Non-pigmented ciliary epithelial cell (primary cell): ENCODE data around the gene DHX8.
A peak's percentile ranks its signal among the peaks of the same experiment; 100 is the strongest.
"Not testable (repeated sequence)": the region's sequence is repeated elsewhere in the genome, so short reads cannot be mapped to it uniquely, and the experiment has no call there.

Experiments used
- DNase-seq: peaks from one replicate; pipeline ENCODE4 v3.0.0-alpha.2; 2010; ENCODE audit warnings: low read depth

DHX8 gene

GRCh38 chr17:43462569-43462968 lies 21.2 kb upstream of the DHX8 start:
- not testable (repeated sequence) for DNase-seq

- DNase-seq: no peak
These were observed 20.5 kb upstream of the DHX8 start for GRCh38 chr17:43463241-43463640.

- DNase-seq: no peak
These were observed 19.7 kb upstream of the DHX8 start for GRCh38 chr17:43464046-43464445.

- DNase-seq: no peak
These were observed 18.7 kb upstream of the DHX8 start for GRCh38 chr17:43465049-43465448.

- DNase-seq: peak; percentile 86
These were observed 15.7 kb upstream of the DHX8 start for GRCh38 chr17:43467981-43468581.

GRCh38 chr17:43468691-43469139 lies 15.1 kb upstream of the DHX8 start:
- peak; percentile 72 for DNase-seq

GRCh38 chr17:43469145-43469544 lies 14.6 kb upstream of the DHX8 start:
- peak; percentile 95 for DNase-seq

- peak; percentile 17 for DNase-seq
These were observed 12.1 kb upstream of the DHX8 start for GRCh38 chr17:43471585-43472160.

GRCh38 chr17:43475494-43476089 lies 8.2 kb upstream of the DHX8 start:
- DNase-seq: no peak

- not testable (repeated sequence) for DNase-seq
These were observed 7.5 kb upstream of the DHX8 start for GRCh38 chr17:43476306-43476705.

GRCh38 chr17:43477832-43478634 lies 5.7 kb upstream of the DHX8 start:
- DNase-seq: no peak

GRCh38 chr17:43479948-43480347 lies 3.8 kb upstream of the DHX8 start:
- DNase-seq: no peak

GRCh38 chr17:43482103-43483012 lies 1.4 kb upstream of the DHX8 start:
- no peak for DNase-seq

GRCh38 chr17:43490621-43491020 lies 6.8 kb downstream of the DHX8 start:
- DNase-seq: no peak

GRCh38 chr17:43509440-43509839 lies 25.7 kb downstream of the DHX8 start:
- DNase-seq: not testable (repeated sequence)

- not testable (repeated sequence) for DNase-seq
These were observed 27.4 kb downstream of the DHX8 start for GRCh38 chr17:43511199-43511598.

- no peak for DNase-seq
These were observed 31.9 kb downstream of the DHX8 start for GRCh38 chr17:43515656-43516055.

- no peak for DNase-seq
These were observed 33.4 kb downstream of the DHX8 start for GRCh38 chr17:43517161-43517560.

GRCh38 chr17:43517615-43518386 lies 34.0 kb downstream of the DHX8 start:
- peak; percentile 13 for DNase-seq

GRCh38 chr17:43521389-43521788 lies 37.6 kb downstream of the DHX8 start:
- no peak for DNase-seq
